ENCODE data around the gene SYNE1. TPM values are rescaled to one million over a fixed set of nuclear protein-coding genes. Genes with fewer than 3 reads are reported as not detected.

The SYNE1 gene
- total and polyA plus RNA-seq, 2 of the 8 experiments (the other 6 are each of a cell fraction or from before 2014, with no cell fraction given) = 2.8 to 5.5 TPM

- H4K5ac ChIP-seq (ENCODE audit: insufficient read length, low read depth, low read length) = no peak overlapping the region
- no peak overlapping the region for H2BK15ac ChIP-seq (ENCODE audit: low read length)
- no peak for DNase-seq (ENCODE audit: low read depth in 1 of 2, low spot score in 2 of 2)
- H3K18ac ChIP-seq (ENCODE audit: extremely low read depth, low read length) = no peak overlapping the region
- CTCF ChIA-PET (ENCODE audit: partially characterized antibody) = interaction anchor here (0.6 to 1.9 kb wide), 9 partner anchors 20 to 1060 kb away, joined by 3 to 7 read pairs (median 3); no protein-coding TSS in a partner anchor
- 89% methylated on average over 7 of the region's 8 CpGs; no CpG with 5 or more reads in 1 of the 2 experiments for WGBS, 2 experiments (ENCODE audit: extremely low coverage in 1 of 2, insufficient coverage in 1 of 2, insufficient read length in 1 of 2, insufficient replicate concordance in 2 of 2, low coverage in 1 of 2, low lambda C conversion rate in 2 of 2, missing lambda C conversion rate in 1 of 2)
- no peak overlapping the region for H4K91ac ChIP-seq (replicated peaks; ENCODE audit: insufficient read length, low read length)
- H3K23me2 ChIP-seq (ENCODE audit: low read depth, low read length) = no peaks in the 10 kb centered on the region
- no peak overlapping the region for H2BK12ac ChIP-seq (ENCODE audit: low read depth, low read length)
- H3K27ac ChIP-seq (ENCODE audit: low read depth, low read length) = no peak overlapping the region
- no peak overlapping the region for H4K8ac ChIP-seq (ENCODE audit: extremely low read depth, insufficient read depth, low read length)
- FAIRE-seq = no peak
- H3K4me3 ChIP-seq (ENCODE audit: extremely low read depth in 1 of 4, insufficient read depth in 2 of 4, low read depth in 3 of 4, low read length in 4 of 4) = no peak overlapping the region
- no peak overlapping the region for H2BK120ac ChIP-seq (replicated peaks; ENCODE audit: low read depth, low read length)
- no peak overlapping the region for H2BK20ac ChIP-seq (ENCODE audit: low read length)
- H3K23ac ChIP-seq (ENCODE audit: insufficient read length) = no peak overlapping the region
- no peaks in the 10 kb centered on the region for H3K4me1 ChIP-seq (replicated peaks in 1 of 4; ENCODE audit: control insufficient read depth in 3 of 4, insufficient read depth in 4 of 4, low read length in 3 of 4)
- no peak overlapping the region for H3K14ac ChIP-seq (ENCODE audit: insufficient read length)
- no peaks in the 10 kb centered on the region for H4K20me1 ChIP-seq (replicated peaks in 1 of 2; ENCODE audit: control insufficient read depth in 1 of 2, insufficient read depth in 2 of 2, low read length in 2 of 2)
- H3K79me1 ChIP-seq (ENCODE audit: low read depth, low read length) = no peaks in the 10 kb centered on the region
- H3K79me2 ChIP-seq (ENCODE audit: control insufficient read depth in 1 of 2, insufficient read depth in 2 of 2, low read length in 2 of 2) = no peaks in the 10 kb centered on the region
- H3K4me2 ChIP-seq (ENCODE audit: insufficient read depth in 1 of 2, low read depth in 2 of 2, low read length in 2 of 2) = no peak overlapping the region
- no peak overlapping the region for H3K9ac ChIP-seq (replicated peaks in 1 of 4; ENCODE audit: extremely low read depth in 1 of 4, low read depth in 3 of 4, low read length in 3 of 4)
- no peaks in the 10 kb centered on the region for H3K27me3 ChIP-seq (replicated peaks in 1 of 4; ENCODE audit: control insufficient read depth in 3 of 4, extremely low read depth in 1 of 4, insufficient read depth in 3 of 4, low read length in 3 of 4)
- H3K56ac ChIP-seq (replicated peaks; ENCODE audit: insufficient read length, low read depth, low read length) = no peak overlapping the region
- no peak overlapping the region for H2BK5ac ChIP-seq (ENCODE audit: low read depth, low read length)
- H3K4ac ChIP-seq (replicated peaks; ENCODE audit: insufficient read length, low read depth, low read length) = no peak overlapping the region
- H2AFZ ChIP-seq (ENCODE audit: low read length) = no peak overlapping the region
- H3K9me3 ChIP-seq (ENCODE audit: insufficient read depth in 2 of 2, low read depth in 1 of 2, low read length in 1 of 2) = 0 out of 4 replicates have a peak, but pooled peaks cover 0 to under 1% of the 10 kb centered on the region in 2 experiments
- H3K36me3 ChIP-seq (ENCODE audit: control insufficient read depth in 2 of 4, insufficient read depth in 4 of 4, low read length in 3 of 4) = no peaks in the 10 kb centered on the region
- H2AK5ac ChIP-seq (ENCODE audit: low read depth, low read length) = no peak overlapping the region
- POLR2A ChIA-PET (ENCODE audit: partially characterized antibody) = interaction anchor here (0.8 kb wide), 1 partner anchor 70 kb away, joined by 3 read pairs; no protein-coding TSS in a partner anchor
- no peak for TF ChIP-seq CHD1 (IDR thresholded peaks at IDR 0.05; ENCODE audit: low read depth, low read length)
- TF ChIP-seq RFX5 (IDR thresholded peaks at IDR 0.05; ENCODE audit: borderline replicate concordance, low read depth, low read length) = no peak
- TF ChIP-seq BRCA1 (IDR thresholded peaks at IDR 0.05; ENCODE audit: low read depth, low read length) = no peak
- TF ChIP-seq KDM4A (IDR thresholded peaks at IDR 0.05; ENCODE audit: low read depth, low read length, severe bottlenecking) = no peak
- no peak for TF ChIP-seq CTCF (IDR thresholded peaks at IDR 0.05; ENCODE audit: control extremely low read depth in 1 of 3, insufficient read depth in 1 of 3, low read depth in 1 of 3, low read length in 3 of 3)
- no peak for TF ChIP-seq TEAD4 (IDR thresholded peaks at IDR 0.05; ENCODE audit: low read depth, low read length)
- no peak for TF ChIP-seq HDAC2 (IDR thresholded peaks at IDR 0.05; ENCODE audit: borderline replicate concordance in 1 of 2, low read depth in 2 of 2, low read length in 2 of 2)
- no peak for TF ChIP-seq KDM5A (IDR thresholded peaks at IDR 0.05; ENCODE audit: low read length)
- TF ChIP-seq SRF (IDR thresholded peaks at IDR 0.05; ENCODE audit: low read depth, low read length) = no peak
- TF ChIP-seq TCF12 (IDR thresholded peaks at IDR 0.05; ENCODE audit: low read depth, low read length) = no peak
- no peak for TF ChIP-seq POLR2A (IDR thresholded peaks at IDR 0.05; ENCODE audit: control extremely low read depth in 1 of 2, low read depth in 2 of 2, low read length in 2 of 2)
- no peak for TF ChIP-seq CHD2 (IDR thresholded peaks at IDR 0.05; ENCODE audit: low read length)
These were observed 368.2 kb downstream of the SYNE1 start for GRCh38 chr6:152268846-152269442.

Data from H1 (cell line).